ENCODE measurements around the gene SLC45A3.

Gene SLC45A3

GRCh38 chr1:205706601-205707502 lies 26.5 kb upstream of the SLC45A3 start:
- Histone ChIP-seq H3K36me3 (ENCODE audit: control insufficient read depth in 2 of 2, insufficient read depth in 1 of 2, low read length in 2 of 2) (peaks cover 6 to 65% of the 10 kb centered on the region in 2 experiments; a peak in 2 of 3 replicates), H3K4me3 (ENCODE audit: low read depth, low read length) (no peak overlapping the region), H3K4me1 (ENCODE audit: control insufficient read depth, insufficient read depth, low read length) (0 out of 2 replicates have a peak, but pooled peaks cover 4% of the 10 kb centered on the region), H3K27ac (ENCODE audit: extremely low read depth, low read depth, low read length) (no peak overlapping the region), H3K9me3 (ENCODE audit: control insufficient read depth, insufficient read depth, low read depth, low read length) (no peaks in the 10 kb centered on the region)
- ChIA-PET POLR2A (no interaction called here), CTCF (interaction anchor here (0.7 to 10.0 kb wide), 3 partner anchors 22 to 90 kb away, joined by 3 to 359 read pairs (median 3); no protein-coding TSS in a partner anchor)
- no peak for TF ChIP-seq ZFP41 (tag by site-specific recombination; IDR thresholded peaks at IDR 0.05; ENCODE audit: borderline replicate concordance)
- no peak for TF ChIP-seq ZNF114 (tag by site-specific recombination; IDR thresholded peaks at IDR 0.05)
- no peak for TF ChIP-seq ZNF140 (tag by site-specific recombination; IDR thresholded peaks at IDR 0.05)
- TF ChIP-seq SCRT2 (tag by site-specific recombination; IDR thresholded peaks at IDR 0.05), result no peak
- TF ChIP-seq ZNF24 (tag by site-specific recombination; IDR thresholded peaks at IDR 0.05), result no peak
- no peak for TF ChIP-seq ZNF184 (tag by site-specific recombination; IDR thresholded peaks at IDR 0.05)
- no peak for TF ChIP-seq PBX3 (CRISPR knock-in tag; IDR thresholded peaks at IDR 0.05)
- TF ChIP-seq ZNF202 (tag by site-specific recombination; IDR thresholded peaks at IDR 0.05; ENCODE audit: borderline replicate concordance), result no peak

DNA sequence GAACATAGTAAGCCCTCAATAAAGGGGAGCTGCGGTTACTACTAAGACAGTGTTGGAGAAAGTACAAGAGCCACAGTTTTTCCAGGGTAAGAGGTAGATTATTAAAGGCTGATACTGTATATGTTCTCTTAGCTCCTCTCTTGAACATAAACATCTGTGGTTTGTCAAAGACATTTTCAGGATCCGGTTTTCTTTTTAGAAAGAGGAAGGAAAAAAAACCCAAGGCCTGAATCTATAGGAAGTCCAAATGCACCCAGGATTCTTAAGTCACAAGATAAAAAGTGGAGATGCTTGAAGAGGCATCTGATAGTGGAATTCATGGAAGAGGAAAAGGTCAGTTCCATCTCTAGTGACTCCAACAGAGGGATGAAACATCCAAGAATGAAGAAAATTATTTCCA lies 24.6 kb upstream of the SLC45A3 start:
- H3K36me3 ChIP-seq (ENCODE audit: control insufficient read depth in 2 of 2, insufficient read depth in 1 of 2, low read length in 2 of 2), result peaks cover 4 to 53% of the 10 kb centered on the region in 2 experiments; a peak in 2 of 3 replicates
- TF ChIP-seq ZNF707 (tag by site-specific recombination; IDR thresholded peaks at IDR 0.05) (no peak), ZFP69B (tag by site-specific recombination; IDR thresholded peaks at IDR 0.05) (no peak), ZNF629 (tag by site-specific recombination; IDR thresholded peaks at IDR 0.05) (no peak), ZBTB48 (tag by site-specific recombination; IDR thresholded peaks at IDR 0.05) (no peak), ZNF621 (tag by site-specific recombination; IDR thresholded peaks at IDR 0.05) (no peak), ZNF426 (tag by site-specific recombination; IDR thresholded peaks at IDR 0.05) (no peak), GFI1B (tag by site-specific recombination; IDR thresholded peaks at IDR 0.05) (no peak), ZNF513 (tag by site-specific recombination; IDR thresholded peaks at IDR 0.05) (no peak), PRDM1 (tag by site-specific recombination; IDR thresholded peaks at IDR 0.05) (no peak), ZNF561 (tag by site-specific recombination; IDR thresholded peaks at IDR 0.05; ENCODE audit: borderline replicate concordance) (no peak), ZNF175 (tag by site-specific recombination; IDR thresholded peaks at IDR 0.05) (no peak), ZNF211 (tag by site-specific recombination; IDR thresholded peaks at IDR 0.05; ENCODE audit: low read depth) (no peak), ZNF777 (tag by site-specific recombination; IDR thresholded peaks at IDR 0.05; ENCODE audit: borderline replicate concordance) (no peak), ZFP3 (tag by site-specific recombination; IDR thresholded peaks at IDR 0.05; ENCODE audit: low read depth) (no peak), ZNF596 (tag by site-specific recombination; IDR thresholded peaks at IDR 0.05) (no peak)
- TF ChIP-seq, protein P1, sequence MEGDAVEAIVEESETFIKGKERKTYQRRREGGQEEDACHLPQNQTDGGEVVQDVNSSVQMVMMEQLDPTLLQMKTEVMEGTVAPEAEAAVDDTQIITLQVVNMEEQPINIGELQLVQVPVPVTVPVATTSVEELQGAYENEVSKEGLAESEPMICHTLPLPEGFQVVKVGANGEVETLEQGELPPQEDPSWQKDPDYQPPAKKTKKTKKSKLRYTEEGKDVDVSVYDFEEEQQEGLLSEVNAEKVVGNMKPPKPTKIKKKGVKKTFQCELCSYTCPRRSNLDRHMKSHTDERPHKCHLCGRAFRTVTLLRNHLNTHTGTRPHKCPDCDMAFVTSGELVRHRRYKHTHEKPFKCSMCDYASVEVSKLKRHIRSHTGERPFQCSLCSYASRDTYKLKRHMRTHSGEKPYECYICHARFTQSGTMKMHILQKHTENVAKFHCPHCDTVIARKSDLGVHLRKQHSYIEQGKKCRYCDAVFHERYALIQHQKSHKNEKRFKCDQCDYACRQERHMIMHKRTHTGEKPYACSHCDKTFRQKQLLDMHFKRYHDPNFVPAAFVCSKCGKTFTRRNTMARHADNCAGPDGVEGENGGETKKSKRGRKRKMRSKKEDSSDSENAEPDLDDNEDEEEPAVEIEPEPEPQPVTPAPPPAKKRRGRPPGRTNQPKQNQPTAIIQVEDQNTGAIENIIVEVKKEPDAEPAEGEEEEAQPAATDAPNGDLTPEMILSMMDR (tag by site-specific recombination; IDR thresholded peaks at IDR 0.05), result no peak
- H3K9me3 ChIP-seq (ENCODE audit: control insufficient read depth, insufficient read depth, low read depth, low read length), result no peaks in the 10 kb centered on the region
- CTCF ChIA-PET, result interaction anchor here (0.9 to 6.0 kb wide), 2 partner anchors 15 to 46 kb away, joined by 3 to 41 read pairs; no protein-coding TSS in a partner anchor
- 0 out of 2 replicates have a peak, but pooled peaks cover 4% of the 10 kb centered on the region for H3K4me1 ChIP-seq (ENCODE audit: control insufficient read depth, insufficient read depth, low read length)
- H3K4me3 ChIP-seq (ENCODE audit: low read depth, low read length), result no peak overlapping the region
- no peak overlapping the region for H3K27ac ChIP-seq (ENCODE audit: extremely low read depth, low read depth, low read length)
- POLR2A ChIA-PET, result no interaction called here
